Mesenteric fat pad (tissue), 1 donor: ENCODE results near the gene PCNP. TPM values are rescaled to one million over a fixed set of nuclear protein-coding genes. Genes with fewer than 3 reads are reported as not detected.
"Not testable (repeated sequence)": the region's sequence is repeated elsewhere in the genome, so short reads cannot be mapped to it uniquely, and the experiment has no call there.

Source experiments
- DNase-seq: peaks from one replicate; pipeline ENCODE4 v3.0.0-alpha.2; 2020; ENCODE audit warnings: low spot score
- total RNA-seq: library from RNA; stranded (reverse); fragmentation: NEBNext Ultra II Directional; extraction: Animal tissue kit (Norgen Biotek cat#: 25700); gene quantifications from one replicate; pipeline ENCODE4 v1.2.1, GENCODE V29; 2021
- donor health status: DM: yes; HTN: yes; CAD: no.

The PCNP gene
- total RNA-seq, 1 donor from 2014 or later, result 101 TPM

DNA sequence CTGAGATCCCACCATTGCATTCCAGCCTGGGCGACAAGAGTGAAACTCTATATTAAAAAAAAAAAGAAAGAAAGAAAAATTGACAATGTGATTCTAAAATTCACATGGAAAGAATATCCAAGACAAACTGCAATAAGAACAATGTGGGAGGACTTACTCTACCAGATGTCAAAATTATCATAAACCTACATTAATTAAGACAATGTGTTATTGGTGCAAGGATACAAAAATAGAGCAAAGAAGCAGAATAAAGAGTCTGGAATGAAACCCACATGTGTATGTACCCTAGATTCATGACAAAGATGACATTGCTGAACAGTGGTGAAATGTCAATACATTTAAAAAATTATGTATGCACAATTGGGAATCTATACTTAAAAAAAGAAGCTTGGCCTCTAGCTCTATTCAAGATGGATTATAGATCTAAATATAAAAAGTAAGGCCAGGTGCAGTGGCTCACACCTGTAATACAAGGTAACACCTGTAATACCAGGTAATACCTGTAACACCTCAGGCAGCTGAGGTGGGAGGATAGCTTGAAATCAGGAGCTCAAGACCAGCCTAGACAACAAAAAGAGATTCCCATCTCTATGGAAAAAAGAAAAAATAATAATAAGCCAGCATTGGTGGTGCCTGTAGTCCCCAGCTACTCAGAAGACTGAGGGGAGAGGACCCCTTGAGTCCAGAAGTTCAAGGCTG is 57.3 kb downstream of the PCNP start:
- no peak for DNase-seq

- not testable (repeated sequence) for DNase-seq
These were observed 58.0 kb downstream of the PCNP start for GRCh38 chr3:101631959-101632358.

DNA sequence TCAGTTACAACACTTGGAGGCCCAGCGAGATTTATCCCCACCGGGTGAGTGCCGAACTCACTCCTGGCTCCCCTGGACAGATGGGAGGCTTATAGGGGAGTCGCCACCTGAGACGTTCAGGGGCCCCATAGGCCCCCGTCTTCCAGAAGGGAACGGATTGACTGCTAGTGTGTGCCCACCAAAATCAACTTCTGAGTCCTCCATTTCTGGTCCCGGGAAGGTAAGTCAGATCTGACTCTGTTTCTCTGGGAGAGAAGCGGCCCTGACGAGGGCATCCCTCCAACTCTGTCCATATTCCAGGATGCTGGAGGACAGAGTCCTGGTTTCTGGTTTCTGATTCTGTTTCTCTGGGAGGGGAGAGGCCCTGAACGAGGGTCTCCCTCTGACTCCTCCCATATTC is 58.6 kb downstream of the PCNP start:
- no peak for DNase-seq

DNA sequence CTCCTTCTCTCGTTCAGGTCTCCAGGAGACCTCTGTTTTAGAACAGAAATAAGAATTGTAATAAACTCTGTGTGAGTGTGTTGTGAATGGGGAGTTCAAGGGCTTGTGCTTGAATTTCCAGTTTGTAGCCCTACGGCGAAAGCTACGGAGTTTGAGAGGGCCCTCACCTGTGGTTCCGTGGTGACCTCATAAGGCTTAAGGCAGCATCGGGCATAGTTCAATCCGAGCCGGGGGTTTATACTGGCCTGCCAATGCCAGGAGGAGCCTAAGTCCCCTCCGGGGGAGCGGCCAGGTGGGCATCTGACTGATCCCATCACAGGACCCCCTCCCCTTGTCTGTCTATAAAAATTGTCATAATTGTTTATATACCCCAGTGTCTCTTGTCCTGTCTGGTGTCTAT is 59.2 kb downstream of the PCNP start:
- DNase-seq, result no peak

DNA sequence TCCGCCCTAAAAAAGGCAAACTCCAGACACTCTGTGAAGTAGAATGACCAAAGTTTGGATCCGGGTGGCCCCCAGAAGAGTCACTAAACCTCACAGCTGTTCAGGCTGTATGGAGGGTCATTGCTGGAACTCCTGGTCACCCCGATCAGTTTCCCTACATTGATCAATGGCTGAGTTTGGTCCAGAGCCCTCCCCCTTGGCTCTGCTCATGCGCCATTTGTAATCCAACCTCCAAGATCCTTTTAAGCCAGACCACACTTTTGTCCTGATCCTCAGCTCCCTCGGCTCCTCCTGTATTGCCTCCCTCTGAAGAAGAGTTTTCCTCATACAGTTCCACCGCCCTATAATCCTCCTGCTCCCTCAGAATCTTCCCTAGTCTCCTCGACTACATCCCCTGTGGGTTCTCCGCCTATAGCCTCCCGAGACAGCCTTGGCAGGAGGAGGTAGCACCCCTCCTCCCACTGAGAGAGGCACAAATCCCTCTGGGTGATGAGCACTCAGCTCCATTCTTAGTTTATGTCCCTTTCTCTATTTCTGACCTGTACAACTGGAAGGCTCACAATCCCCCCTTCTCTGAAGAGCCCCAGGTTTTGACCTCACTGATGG is 60.7 kb downstream of the PCNP start:
- DNase-seq, result no peak

- DNase-seq, result no peak
These were observed 61.4 kb downstream of the PCNP start for GRCh38 chr3:101635345-101635744.

GRCh38 chr3:101635954-101636798 is 62.2 kb downstream of the PCNP start:
- no peak for DNase-seq

DNA sequence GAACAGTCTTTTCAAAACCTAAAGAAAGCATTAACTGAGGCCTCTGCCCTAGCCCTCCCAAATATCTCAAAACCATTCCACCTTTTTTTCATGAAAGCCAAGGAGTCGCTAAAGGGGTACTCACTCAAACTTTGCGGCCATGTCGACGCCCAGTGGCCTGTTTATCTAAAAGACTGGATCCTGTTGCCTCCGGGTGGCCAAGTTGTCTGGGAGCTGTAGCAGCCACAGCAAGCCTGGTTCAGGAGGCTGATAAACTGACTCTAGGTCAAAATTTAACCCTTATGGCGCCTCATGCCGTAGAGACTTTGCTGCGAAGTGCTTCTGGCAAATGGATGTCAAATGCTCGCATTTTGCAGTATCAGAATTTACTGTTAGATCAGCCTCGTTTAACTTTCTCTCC is 63.5 kb downstream of the PCNP start:
- no peak for DNase-seq

DNA sequence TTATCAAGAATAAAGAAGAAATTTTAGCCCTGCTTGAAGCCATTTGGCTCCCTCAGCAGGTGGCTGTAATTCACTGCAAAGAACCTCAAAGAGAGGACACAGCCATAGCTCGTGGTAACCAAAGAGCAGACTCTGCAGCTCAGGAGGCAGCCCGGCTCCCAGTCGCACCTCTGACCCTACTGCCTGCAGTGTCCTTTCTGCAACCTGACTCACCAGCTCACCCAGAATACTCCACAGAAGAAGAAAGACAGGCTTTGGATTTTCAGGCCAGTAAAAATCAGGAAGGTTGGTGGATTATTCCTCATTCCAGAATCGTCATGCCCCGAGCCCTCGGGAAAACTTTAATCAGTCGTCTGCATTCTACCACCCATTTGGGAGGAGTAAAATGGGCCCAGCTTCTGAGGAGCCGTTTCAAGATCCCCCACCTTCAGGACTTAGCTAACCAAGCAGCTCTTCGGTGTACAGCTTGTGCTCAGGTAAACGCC is 64.3 kb downstream of the PCNP start:
- DNase-seq, result peak; percentile 43

GRCh38 chr3:101639280-101639963 is 65.4 kb downstream of the PCNP start:
- no peak for DNase-seq

- DNase-seq, result no peak
These were observed 66.3 kb downstream of the PCNP start for GRCh38 chr3:101640256-101640655.

DNA sequence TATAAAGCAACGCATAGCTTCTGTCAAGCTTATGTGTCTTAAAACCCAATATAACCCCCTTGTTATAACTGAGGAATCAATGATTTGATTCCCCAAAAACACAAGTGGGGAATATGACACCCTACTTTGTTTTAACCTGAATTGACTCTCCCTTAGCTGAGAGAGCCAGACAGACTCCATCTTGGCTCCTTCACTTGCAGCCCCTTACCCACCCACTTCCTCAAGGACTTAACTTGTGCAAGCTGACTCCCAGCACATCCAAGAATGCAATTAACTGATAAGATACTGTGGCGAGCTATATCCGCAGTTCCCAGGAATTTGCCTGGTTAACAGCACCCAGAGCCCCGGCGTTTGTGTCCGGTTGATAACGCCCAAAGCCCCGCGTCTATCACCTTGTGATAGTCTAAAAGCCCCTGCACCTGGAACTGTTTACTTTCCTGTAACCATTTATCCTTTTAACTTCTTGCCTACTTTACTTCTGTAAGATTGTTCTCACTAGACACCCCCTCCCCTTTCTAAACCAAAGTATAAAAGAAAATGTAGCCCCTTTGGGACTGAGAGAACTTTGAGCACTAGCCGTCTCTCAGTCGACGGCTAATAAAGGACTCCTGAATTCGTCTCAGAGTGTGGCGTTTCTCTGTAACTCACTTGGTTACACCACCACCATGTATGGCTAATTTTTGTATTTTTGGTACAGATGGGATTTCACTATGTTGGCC is 67.6 kb downstream of the PCNP start:
- not testable (repeated sequence) for DNase-seq

DNA sequence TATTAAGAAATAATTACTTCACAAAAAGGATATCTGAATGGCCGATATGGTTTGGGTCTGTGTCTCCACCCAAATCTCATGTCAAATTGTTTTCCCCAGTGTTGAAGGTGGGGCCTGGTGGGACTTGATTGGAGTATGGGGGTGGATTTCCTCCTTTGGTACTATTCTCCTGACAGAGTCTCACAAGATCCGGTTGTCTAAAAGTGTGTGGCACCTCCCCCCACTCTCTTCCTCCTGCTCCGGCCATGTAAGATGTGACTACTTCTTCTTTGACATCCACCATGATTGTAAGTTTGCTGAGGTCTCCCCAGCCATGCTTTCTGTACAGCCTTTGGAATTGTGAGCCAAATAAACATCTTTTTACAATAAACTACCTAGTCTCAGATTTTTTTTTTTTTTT is 68.5 kb downstream of the PCNP start:
- DNase-seq, result no peak

DNA sequence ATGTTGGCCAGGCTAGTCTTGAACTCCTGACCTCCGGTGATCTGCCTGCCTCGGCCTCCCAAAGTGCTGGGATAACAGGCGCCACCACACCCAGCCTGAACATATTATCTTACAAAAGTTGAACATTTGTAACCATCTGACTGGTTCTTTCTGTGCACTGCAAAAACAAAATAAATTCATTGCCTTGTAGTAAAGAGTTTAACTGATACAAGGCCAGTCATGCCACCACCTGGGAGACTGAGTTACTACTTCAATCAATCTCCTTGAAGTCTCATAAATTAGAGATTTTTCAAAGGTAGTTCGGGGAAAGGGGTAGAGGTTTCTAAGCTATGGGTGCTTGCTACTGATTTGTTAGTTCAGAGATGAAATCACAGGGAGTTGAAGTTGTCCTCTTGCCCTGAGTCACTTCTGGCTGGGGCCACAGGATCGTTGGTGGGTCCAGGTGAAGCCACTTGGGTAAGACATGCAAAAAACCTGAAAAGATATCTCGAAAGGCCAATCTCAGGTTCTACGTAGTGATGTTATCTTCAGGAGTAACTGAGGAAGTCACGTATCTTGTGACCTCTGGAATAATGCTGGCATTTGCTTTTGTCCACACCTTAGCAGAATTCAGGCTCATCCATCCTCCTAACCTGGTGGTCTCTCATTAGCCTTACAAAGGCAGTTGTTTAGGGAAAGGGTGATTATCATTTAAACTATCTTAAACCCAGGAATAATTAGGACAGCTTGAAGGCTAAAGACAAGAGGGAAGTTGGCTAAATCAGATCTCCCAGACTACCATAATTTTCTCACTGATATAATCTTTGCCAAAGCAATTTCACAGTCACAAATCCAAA is 69.2 kb downstream of the PCNP start:
- no peak for DNase-seq

Other genes with a start within 250 kb of the PCNP start
- 10.1 TPM for gene SENP7, start 61.0 kb upstream of the PCNP start, total RNA-seq
- gene TRMT10C, start 12.3 kb upstream of the PCNP start, total RNA-seq, result 21.2 TPM
- 15.1 TPM for gene ZBTB11, start 103.0 kb downstream of the PCNP start, total RNA-seq
- gene RPL24, start 112.5 kb downstream of the PCNP start, total RNA-seq, result 734 TPM
- 6.2 TPM for gene CEP97, start 150.4 kb downstream of the PCNP start, total RNA-seq
- 11.0 TPM for gene NXPE3, start 205.0 kb downstream of the PCNP start, total RNA-seq